Measurements from ENCODE around the gene CNPY3.

- TF ChIP-seq CTCF (IDR thresholded peaks at IDR 0.05) = no peak
- no peak for TF ChIP-seq POLR2AphosphoS5 (IDR thresholded peaks at IDR 0.05)
Observed at GRCh38 chr6:42929821-42930360, 611 bp downstream of the CNPY3 start.

Data from gastroesophageal sphincter (tissue), 3 donors.